ENCODE results near the gene EHD4.

DNA sequence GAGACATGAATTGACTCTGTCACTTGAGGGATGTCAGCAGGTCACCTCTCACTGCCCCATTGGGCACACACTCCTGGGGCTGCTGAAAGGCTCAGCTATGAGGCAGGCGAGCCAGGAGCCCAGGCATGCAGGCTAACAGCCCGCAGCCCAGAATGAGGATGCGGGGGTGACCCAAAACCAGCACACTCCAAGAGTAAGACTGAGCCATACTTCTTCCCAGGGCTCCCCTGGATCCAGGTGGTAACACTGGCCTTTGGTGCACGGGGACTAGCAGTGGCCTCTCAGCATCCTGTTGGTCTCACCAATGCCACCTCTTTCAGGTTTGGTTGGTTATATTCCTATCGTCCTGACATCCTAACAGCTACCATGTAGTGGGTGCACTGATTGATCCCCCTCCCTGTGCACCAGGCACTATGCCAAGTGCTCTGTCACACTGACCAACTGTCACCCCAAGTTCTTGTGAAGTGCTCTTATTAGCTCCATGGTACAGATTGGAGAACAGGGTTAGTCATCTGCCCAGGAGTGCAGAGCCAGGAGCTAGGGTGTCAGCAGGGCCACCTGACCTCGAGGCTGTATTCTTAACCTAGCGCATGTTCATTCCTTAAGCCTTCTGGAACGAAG, 53.7 kb downstream of the EHD4 start:
- no peak for TF ChIP-seq CTCF (IDR thresholded peaks at IDR 0.05 in 2 of 3, conservative IDR thresholded peaks at IDR 0.05 in 1 of 3; ENCODE audit: insufficient read depth in 2 of 3, low read depth in 1 of 3, low read length in 3 of 3)
- TF ChIP-seq POLR2A (conservative IDR thresholded peaks at IDR 0.05), result no peak
- no peak for TF ChIP-seq DEAF1 (CRISPR knock-in tag; IDR thresholded peaks at IDR 0.05)
- TF ChIP-seq, protein P1, sequence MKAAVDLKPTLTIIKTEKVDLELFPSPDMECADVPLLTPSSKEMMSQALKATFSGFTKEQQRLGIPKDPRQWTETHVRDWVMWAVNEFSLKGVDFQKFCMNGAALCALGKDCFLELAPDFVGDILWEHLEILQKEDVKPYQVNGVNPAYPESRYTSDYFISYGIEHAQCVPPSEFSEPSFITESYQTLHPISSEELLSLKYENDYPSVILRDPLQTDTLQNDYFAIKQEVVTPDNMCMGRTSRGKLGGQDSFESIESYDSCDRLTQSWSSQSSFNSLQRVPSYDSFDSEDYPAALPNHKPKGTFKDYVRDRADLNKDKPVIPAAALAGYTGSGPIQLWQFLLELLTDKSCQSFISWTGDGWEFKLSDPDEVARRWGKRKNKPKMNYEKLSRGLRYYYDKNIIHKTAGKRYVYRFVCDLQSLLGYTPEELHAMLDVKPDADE (conservative IDR thresholded peaks at IDR 0.05; ENCODE audit: control insufficient read depth, low read depth, low read length), result no peak
- no peak for TF ChIP-seq NR2C2 (CRISPR knock-in tag; IDR thresholded peaks at IDR 0.05)
- no peak for TF ChIP-seq NR2C2 (tag; IDR thresholded peaks at IDR 0.05)
- TF ChIP-seq ZBTB49 (CRISPR knock-in tag; IDR thresholded peaks at IDR 0.05; ENCODE audit: borderline replicate concordance), result no peak
- no peak for TF ChIP-seq C11orf30 (IDR thresholded peaks at IDR 0.05; ENCODE audit: low read depth)
- no peak for TF ChIP-seq IRF2 (CRISPR knock-in tag; IDR thresholded peaks at IDR 0.05)

Data from K562 (cell line).